Neural cell (in vitro differentiated cells): ENCODE measurements around the gene SERINC4. TPM values are rescaled to one million over a fixed set of nuclear protein-coding genes. Genes with fewer than 3 reads are reported as not detected.
"Not testable (repeated sequence)": the region's sequence is repeated elsewhere in the genome, so short reads cannot be mapped to it uniquely, and the experiment has no call there.

ENCODE experiments used
- H2AFZ ChIP-seq: fragments of 200-600, 300-800 bp; sonication (generic), shearing (Covaris generic); 2 replicates; pipeline ENCODE4 v1.6.0; 2014; ENCODE audit warnings: low read depth, mild to moderate bottlenecking, antibody characterized with exemption, low read length, moderate library complexity
- H3F3A ChIP-seq: fragments of 200-600 bp; shearing (Covaris generic); 2 replicates; pipeline ENCODE4 v1.6.1; 2016; ENCODE audit warnings: mild to moderate bottlenecking, moderate library complexity, mixed read lengths, antibody characterized with exemption, low read length; ENCODE audit not compliant: insufficient read depth, poor library complexity, severe bottlenecking
- H3K27ac ChIP-seq: fragments of 200-600, 300-800 bp; sonication (generic), shearing (Covaris generic); 2 replicates; pipeline ENCODE4 v1.5.1; 2014; ENCODE audit warnings: mild to moderate bottlenecking, low read length, moderate library complexity
- H3K27me3 ChIP-seq: fragments of 300-800, 200-600 bp; sonication (generic), shearing (Covaris generic); 2 replicates; pipeline ENCODE4 v1.6.0; 2014; ENCODE audit warnings: mild to moderate bottlenecking, low read depth, low read length, moderate library complexity; ENCODE audit not compliant: insufficient read depth
- H3K36me3 ChIP-seq: fragments of 300-800, 200-600 bp; sonication (generic), shearing (Covaris generic); 2 replicates; pipeline ENCODE4 v1.5.1; 2014; ENCODE audit warnings: mild to moderate bottlenecking, antibody characterized with exemption, low read length, moderate library complexity; ENCODE audit not compliant: insufficient read depth
- H3K4me2 ChIP-seq: fragments of 300-800, 200-600 bp; sonication (generic), shearing (Covaris generic); 2 replicates; pipeline ENCODE4 v1.6.0; 2014; ENCODE audit warnings: mild to moderate bottlenecking, low read length
- H3K4me3 ChIP-seq: fragments of 300-800, 200-600 bp; sonication (generic), shearing (Covaris generic); 2 replicates; pipeline ENCODE4 v1.5.1; 2014; ENCODE audit warnings: mild to moderate bottlenecking, low read length, moderate library complexity
- H3K79me2 ChIP-seq: fragments of 200-600 bp; shearing (Covaris generic); replicated peaks from 2 replicates; pipeline ENCODE4 v1.6.0; 2014; ENCODE audit warnings: mild to moderate bottlenecking, low read length, moderate library complexity; ENCODE audit not compliant: insufficient read depth
- H3K9ac ChIP-seq: fragments of 300-800, 200-600 bp; sonication (generic), shearing (Covaris generic); 2 replicates; pipeline ENCODE4 v1.6.1; 2016; ENCODE audit warnings: mild to moderate bottlenecking, low read length, mixed read lengths
- H3K9me2 ChIP-seq: fragments of 200-600 bp; shearing (Covaris generic); 2 replicates; pipeline ENCODE4 v1.6.1; 2016; ENCODE audit warnings: mild to moderate bottlenecking, low read length, mixed read lengths; ENCODE audit not compliant: insufficient read depth
- H3K9me3 ChIP-seq: fragments of 200-600, 300-800 bp; sonication (generic), shearing (Covaris generic); 2 replicates; pipeline ENCODE4 v1.6.1; 2016; ENCODE audit warnings: mild to moderate bottlenecking, mixed run types, low read length, moderate library complexity, mixed read lengths
- H4K20me1 ChIP-seq: fragments of 200-600 bp; shearing (Covaris generic); 2 replicates; pipeline ENCODE4 v1.6.1; 2016; ENCODE audit warnings: mild to moderate bottlenecking, mixed run types; ENCODE audit not compliant: insufficient read depth
- CTCF ChIP-seq: fragments of 450-650 bp; IDR thresholded peaks from 2 replicates; pipeline ENCODE4 v1.5.1; 2014; ENCODE audit warnings: antibody characterized with exemption, mild to moderate bottlenecking, moderate library complexity; ENCODE audit not compliant: poor library complexity, severe bottlenecking
- EP300 ChIP-seq: fragments of 450-650 bp; conservative IDR thresholded peaks from 2 replicates; pipeline ENCODE4 v1.6.1; 2014; ENCODE audit warnings: antibody characterized with exemption, mild to moderate bottlenecking, moderate library complexity; ENCODE audit not compliant: poor library complexity, severe bottlenecking
- EZH2 ChIP-seq: fragments of 200-600, 300-800 bp; shearing (Covaris generic), sonication (generic); IDR thresholded peaks from 2 replicates; pipeline ENCODE4 v1.6.1; 2014; ENCODE audit warnings: antibody characterized with exemption, low read length, borderline replicate concordance, mild to moderate bottlenecking; ENCODE audit not compliant: insufficient read depth, poor library complexity, severe bottlenecking
- MXI1 ChIP-seq: fragments of 450-650 bp; conservative IDR thresholded peaks from 2 replicates; pipeline ENCODE4 v1.6.1; 2014; ENCODE audit warnings: antibody characterized with exemption, mild to moderate bottlenecking; ENCODE audit not compliant: poor library complexity, severe bottlenecking
- POLR2AphosphoS5 ChIP-seq: IDR thresholded peaks from 2 replicates; pipeline ENCODE4 v1.6.1; 2012
- RAD21 ChIP-seq: fragments of 450-650 bp; conservative IDR thresholded peaks from 2 replicates; pipeline ENCODE4 v1.6.1; 2014; ENCODE audit warnings: antibody characterized with exemption, mild to moderate bottlenecking, moderate library complexity
- REST ChIP-seq: IDR thresholded peaks from 2 replicates; pipeline ENCODE4 v1.6.1; 2012; ENCODE audit warnings: borderline replicate concordance
- SMC3 ChIP-seq: fragments of 450-650 bp; conservative IDR thresholded peaks from 2 replicates; pipeline ENCODE4 v1.6.1; 2014; ENCODE audit warnings: antibody characterized with exemption, mild to moderate bottlenecking, moderate library complexity; ENCODE audit not compliant: poor library complexity
- TAF1 ChIP-seq: IDR thresholded peaks from 2 replicates; pipeline ENCODE4 v1.6.1; 2012; ENCODE audit warnings: low read depth
- polyA minus RNA-seq: library from RNA; depleted of rRNA, polyadenylated mRNA; stranded (reverse); fragments of >200 nt; gene quantifications from 2 replicates; pipeline ENCODE4 v1.2.3, GENCODE V29; 2014
- polyA plus RNA-seq: library from polyadenylated mRNA; depleted of rRNA; stranded (reverse); fragments of >200 nt; gene quantifications from 2 replicates; pipeline ENCODE4 v1.2.3, GENCODE V29; 2014

SERINC4 gene
- polyA plus RNA-seq (0.38 and 0.47 TPM in 2 replicates), polyA minus RNA-seq (not detected in 2 replicates)

GRCh38 chr15:43799945-43800285 lies at the start of gene SERINC4:
Gene SERINC4, minus strand, starts transcription at chr15:43800220. Its CDS starts 234 bp downstream, at chr15:43799986.
- H3F3A ChIP-seq = no peaks in the 10 kb centered on the region
- peak within 1 kb of the TSS; percentile 84 for H3K4me3 ChIP-seq
- H4K20me1 ChIP-seq = no peaks in the 10 kb centered on the region
- H3K9me3 ChIP-seq = no peaks in the 10 kb centered on the region
- H2AFZ ChIP-seq = peak within 1 kb of the TSS; percentile 90
- peaks cover 8% of the 10 kb centered on the region for H3K79me2 ChIP-seq
- TF ChIP-seq TAF1 (no peak), POLR2AphosphoS5 (no peak), RAD21 (no peak)
- peaks cover 4% of the 10 kb centered on the region for H3K36me3 ChIP-seq
- no peaks in the 10 kb centered on the region for H3K27me3 ChIP-seq
- H3K27ac ChIP-seq = peak within 1 kb of the TSS; percentile 82
- peak within 1 kb of the TSS; percentile 78 for H3K9ac ChIP-seq
- no peaks in the 10 kb centered on the region for H3K9me2 ChIP-seq
- peak within 1 kb of the TSS; percentile 70 for H3K4me2 ChIP-seq

- Histone ChIP-seq H3K27me3 (no peaks in the 10 kb centered on the region), H3K9ac (no peak overlapping the region), H3K36me3 (no peaks in the 10 kb centered on the region), H3K27ac (no peak overlapping the region), H3K9me3 (no peaks in the 10 kb centered on the region), H3F3A (no peaks in the 10 kb centered on the region), H3K9me2 (no peaks in the 10 kb centered on the region), H3K4me2 (no peak overlapping the region), H2AFZ (no peak overlapping the region), H3K4me3 (no peak overlapping the region), H4K20me1 (no peaks in the 10 kb centered on the region), H3K79me2 (no peaks in the 10 kb centered on the region)
- TF ChIP-seq EZH2 (no peak), TAF1 (no peak), REST (no peak), MXI1 (no peak), POLR2AphosphoS5 (no peak), CTCF (no peak), RAD21 (no peak), SMC3 (no peak), EP300 (no peak)
These were observed 45.4 kb upstream of the SERINC4 start for GRCh38 chr15:43845421-43845820.

GRCh38 chr15:43832485-43832884 lies 32.5 kb upstream of the SERINC4 start:
- H3K36me3 ChIP-seq, H3F3A ChIP-seq, H3K27me3 ChIP-seq, H3K9me3 ChIP-seq, H3K4me3 ChIP-seq, H3K4me2 ChIP-seq, H3K9ac ChIP-seq, H3K9me2 ChIP-seq, H3K79me2 ChIP-seq, H3K27ac ChIP-seq, H2AFZ ChIP-seq, H4K20me1 ChIP-seq: not testable (repeated sequence)

GRCh38 chr15:43831519-43832052 lies 31.6 kb upstream of the SERINC4 start:
- not testable (repeated sequence) for H3K4me3 ChIP-seq, H3F3A ChIP-seq, H2AFZ ChIP-seq, H3K27ac ChIP-seq, H3K9ac ChIP-seq, H3K9me2 ChIP-seq, H3K4me2 ChIP-seq, H3K79me2 ChIP-seq, H3K9me3 ChIP-seq, H3K27me3 ChIP-seq, H4K20me1 ChIP-seq, H3K36me3 ChIP-seq

GRCh38 chr15:43830691-43831275 lies 30.8 kb upstream of the SERINC4 start:
- not testable (repeated sequence) for H4K20me1 ChIP-seq, H3K9me2 ChIP-seq, H3F3A ChIP-seq, H3K9me3 ChIP-seq, H3K27ac ChIP-seq, H3K9ac ChIP-seq, H3K36me3 ChIP-seq, H3K4me2 ChIP-seq, H2AFZ ChIP-seq, H3K4me3 ChIP-seq, H3K79me2 ChIP-seq, H3K27me3 ChIP-seq
